Ascending aorta (tissue), 2 donors: ENCODE measurements around the gene SLC4A3. TPM values are rescaled to one million over a fixed set of nuclear protein-coding genes. Genes with fewer than 3 reads are reported as not detected.
A peak's percentile ranks its signal among the peaks of the same experiment; 100 is the strongest.
"Not testable (repeated sequence)": the region's sequence is repeated elsewhere in the genome, so short reads cannot be mapped to it uniquely, and the experiment has no call there.

Source experiments
- DNase-seq, 2 donors: peaks; one replicate each; pipeline ENCODE4 v3.0.0-alpha.2; 2019; ENCODE audit warnings: low spot score in 2 of 2
- H3K27ac ChIP-seq, 2 donors: fragments of 200-600 bp; sonication (generic); one replicate each; pipeline ENCODE4 v1.5.1; 2016 to 2017; ENCODE audit warnings: mild to moderate bottlenecking in 1 of 2
- H3K27me3 ChIP-seq: fragments of 200-600 bp; sonication (generic); one replicate; pipeline ENCODE4 v1.5.1; 2017
- H3K36me3 ChIP-seq, 2 donors: fragments of 200-600 bp; sonication (generic); one replicate each; pipeline ENCODE4 v1.5.1; 2016
- H3K4me1 ChIP-seq, 2 donors: fragments of 200-600 bp; sonication (generic); one replicate each; pipeline ENCODE4 v1.5.1; 2016 to 2017; ENCODE audit warnings: mild to moderate bottlenecking in 1 of 2
- H3K4me3 ChIP-seq, 2 donors: fragments of 200-600 bp; sonication (generic); one replicate each; pipeline ENCODE4 v1.5.1; 2016 to 2017; ENCODE audit warnings: mild to moderate bottlenecking in 1 of 2
- H3K9me3 ChIP-seq, 2 donors: fragments of 200-600 bp; sonication (generic); one replicate each; pipeline ENCODE4 v1.5.1; 2016
- intact Hi-C: fragments of 100-400 bp; cut with DNase I; formaldehyde crosslinking; loops from one replicate; pipeline ENCODE4 v1.15.1; 2023
- total RNA-seq: library from RNA; depleted of rRNA; stranded (reverse); fragments of >200 nt; gene quantifications from one replicate; pipeline ENCODE4 v1.1.0, GENCODE V29; 2016
- TF ChIP-seq, protein P1 (sequence below), 3 experiments: fragments of 200-600 bp in 2 of 3; fragments of 450-650 bp in 1 of 3; sonication (generic) in 2 of 3; IDR thresholded peaks; one replicate each; pipeline ENCODE4 v1.5.1; 2016 to 2019; ENCODE audit warnings: antibody characterized with exemption in 3 of 3, mild to moderate bottlenecking in 1 of 3, moderate library complexity in 1 of 3

The SLC4A3 gene
- total RNA-seq, 1 donor from 2014 or later, result 1.8 TPM

DNA sequence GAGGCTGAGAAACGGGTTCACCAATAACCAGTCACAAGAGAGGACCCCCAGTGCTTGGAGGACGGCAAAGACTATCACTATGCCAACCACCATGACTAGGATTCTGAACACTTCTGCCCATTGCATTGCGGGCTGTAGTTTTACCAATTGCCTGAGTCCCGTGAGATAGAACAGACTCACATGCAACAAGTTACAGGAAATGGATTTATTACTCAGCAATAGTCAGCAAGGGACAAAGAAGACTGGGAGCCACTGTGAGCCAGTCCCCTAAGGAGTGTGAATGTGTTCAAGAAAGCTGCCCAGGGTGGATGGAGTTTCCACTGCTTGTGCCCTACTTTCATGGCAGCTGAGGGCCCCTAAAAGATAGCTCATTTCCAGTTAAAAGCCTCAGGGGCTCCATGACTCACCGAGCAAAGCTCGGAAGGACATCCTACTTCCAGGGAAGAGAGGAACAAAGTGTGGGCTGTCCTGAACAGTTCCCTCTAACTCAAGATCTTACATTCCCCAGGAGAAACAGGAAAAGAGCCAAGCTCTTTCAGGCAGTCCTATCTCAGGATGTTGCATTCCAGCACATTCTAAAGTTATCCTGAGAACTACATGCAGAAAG is 54.4 kb downstream of the SLC4A3 start:
- intact Hi-C loops, result loop anchor here (10.0 kb wide), 1 partner anchor 467 kb away; the partner anchor contains the start of gene ABCB6
- no peak for DNase-seq
- H3K27ac ChIP-seq, result peak overlapping the region; percentile 2 to 14

GRCh38 chr2:219683474-219683873 is 56.0 kb downstream of the SLC4A3 start:
- not testable (repeated sequence) for DNase-seq, H3K27me3 ChIP-seq, H3K9me3 ChIP-seq, H3K4me3 ChIP-seq, H3K36me3 ChIP-seq
- Histone ChIP-seq H3K27ac (peak overlapping the region in 1 of 2 donors; percentile 9), H3K4me1 (peaks cover 4 to 17% of the 10 kb centered on the region in 2 donors)
- intact Hi-C loops, result loop anchor here (10.0 kb wide), 1 partner anchor 469 kb away; the partner anchor contains the start of gene ABCB6

More for the DNA sequence above, 54.4 kb downstream of the SLC4A3 start:
- Histone ChIP-seq H3K27me3 (no peaks in the 10 kb centered on the region), H3K36me3 (no peaks in the 10 kb centered on the region), H3K4me1 (peaks cover 2 to 3% of the 10 kb centered on the region in 2 donors), H3K4me3 (no peak overlapping the region), H3K9me3 (no peaks in the 10 kb centered on the region)
- TF ChIP-seq, protein P1, sequence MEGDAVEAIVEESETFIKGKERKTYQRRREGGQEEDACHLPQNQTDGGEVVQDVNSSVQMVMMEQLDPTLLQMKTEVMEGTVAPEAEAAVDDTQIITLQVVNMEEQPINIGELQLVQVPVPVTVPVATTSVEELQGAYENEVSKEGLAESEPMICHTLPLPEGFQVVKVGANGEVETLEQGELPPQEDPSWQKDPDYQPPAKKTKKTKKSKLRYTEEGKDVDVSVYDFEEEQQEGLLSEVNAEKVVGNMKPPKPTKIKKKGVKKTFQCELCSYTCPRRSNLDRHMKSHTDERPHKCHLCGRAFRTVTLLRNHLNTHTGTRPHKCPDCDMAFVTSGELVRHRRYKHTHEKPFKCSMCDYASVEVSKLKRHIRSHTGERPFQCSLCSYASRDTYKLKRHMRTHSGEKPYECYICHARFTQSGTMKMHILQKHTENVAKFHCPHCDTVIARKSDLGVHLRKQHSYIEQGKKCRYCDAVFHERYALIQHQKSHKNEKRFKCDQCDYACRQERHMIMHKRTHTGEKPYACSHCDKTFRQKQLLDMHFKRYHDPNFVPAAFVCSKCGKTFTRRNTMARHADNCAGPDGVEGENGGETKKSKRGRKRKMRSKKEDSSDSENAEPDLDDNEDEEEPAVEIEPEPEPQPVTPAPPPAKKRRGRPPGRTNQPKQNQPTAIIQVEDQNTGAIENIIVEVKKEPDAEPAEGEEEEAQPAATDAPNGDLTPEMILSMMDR (IDR thresholded peaks at IDR 0.05), result no peak

- Histone ChIP-seq H3K9me3 (no peaks in the 10 kb centered on the region), H3K27ac (peak overlapping the region; percentile 87 to 88), H3K4me3 (peak overlapping the region; percentile 7 to 60), H3K27me3 (no peaks in the 10 kb centered on the region), H3K4me1 (peaks cover 4 to 27% of the 10 kb centered on the region in 2 donors), H3K36me3 (no peaks in the 10 kb centered on the region)
- intact Hi-C loops, result loop anchor here (1.0 to 10.0 kb wide), 2 partner anchors 142 to 470 kb away; partner anchors contain the start of genes ABCB6 and CHPF
- DNase-seq, result peak; percentile 65 to 93
- TF ChIP-seq, protein P1 (IDR thresholded peaks at IDR 0.05), result no peak
These were observed 57.6 kb downstream of the SLC4A3 start for GRCh38 chr2:219684721-219685689.

GRCh38 chr2:219687272-219687671 is 59.8 kb downstream of the SLC4A3 start:
- peak in 1 of 2 donors; percentile 62 for DNase-seq
- Histone ChIP-seq H3K27ac (peak overlapping the region; percentile 87 to 88), H3K27me3 (no peaks in the 10 kb centered on the region), H3K36me3 (no peaks in the 10 kb centered on the region), H3K4me1 (peaks cover 6 to 30% of the 10 kb centered on the region in 2 donors), H3K9me3 (no peaks in the 10 kb centered on the region), H3K4me3 (no peak overlapping the region)
- TF ChIP-seq, protein P1 (IDR thresholded peaks at IDR 0.05), result no peak
- intact Hi-C loops, result loop anchor here (10.0 kb wide), 1 partner anchor 472 kb away; the partner anchor contains the start of gene ABCB6

GRCh38 chr2:219687882-219688559 is 60.6 kb downstream of the SLC4A3 start:
- Histone ChIP-seq H3K36me3 (no peaks in the 10 kb centered on the region), H3K4me3 (no peak overlapping the region), H3K4me1 (peaks cover 6 to 30% of the 10 kb centered on the region in 2 donors), H3K27me3 (no peaks in the 10 kb centered on the region), H3K9me3 (no peaks in the 10 kb centered on the region), H3K27ac (peak overlapping the region; percentile 87 to 88)
- intact Hi-C loops, result loop anchor here (2.0 to 10.0 kb wide), 3 partner anchors 89 to 473 kb away; partner anchors contain the start of gene ABCB6
- TF ChIP-seq, protein P1 (IDR thresholded peaks at IDR 0.05), result no peak
- DNase-seq, result peak in 1 of 2 donors; percentile 61
